HPDE6-E6E7 (cell line): ENCODE measurements around the gene PSORS1C1.
"Not testable (repeated sequence)": the region's sequence is repeated elsewhere in the genome, so short reads cannot be mapped to it uniquely, and the experiment has no call there.

Experiments used
- DNase-seq: peaks from one replicate; pipeline ENCODE4 v3.0.0; 2011; ENCODE audit warnings: missing footprints; ENCODE audit errors: extremely low spot score

PSORS1C1 gene

GRCh38 chr6:31114541-31114878, at the start of gene PSORS1C1:
PSORS1C1 (plus strand) TSS chr6:31114800; CDS start chr6:31129633, 14,833 bp downstream.
- DNase-seq: peak; percentile 94

DNA sequence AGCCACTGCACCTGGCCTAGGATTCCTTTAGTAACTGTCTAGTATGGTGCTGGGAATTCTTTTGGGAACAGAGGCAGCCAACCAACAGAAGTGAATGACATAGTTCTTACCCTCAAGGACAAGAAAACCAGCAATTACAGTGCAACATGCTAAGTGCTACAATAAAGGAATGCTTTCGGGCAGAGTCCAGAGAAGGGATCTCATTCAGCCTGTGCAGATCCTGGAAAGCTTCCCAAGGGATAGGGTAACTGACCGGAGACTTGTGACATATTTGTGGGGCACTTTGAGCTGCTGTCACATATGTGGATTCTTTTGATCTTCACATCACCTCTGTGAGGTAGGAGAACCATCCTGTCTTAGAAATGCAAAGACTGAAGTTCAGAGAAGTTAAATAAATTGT, 49.0 kb upstream of the PSORS1C1 start:
- no peak for DNase-seq

DNA sequence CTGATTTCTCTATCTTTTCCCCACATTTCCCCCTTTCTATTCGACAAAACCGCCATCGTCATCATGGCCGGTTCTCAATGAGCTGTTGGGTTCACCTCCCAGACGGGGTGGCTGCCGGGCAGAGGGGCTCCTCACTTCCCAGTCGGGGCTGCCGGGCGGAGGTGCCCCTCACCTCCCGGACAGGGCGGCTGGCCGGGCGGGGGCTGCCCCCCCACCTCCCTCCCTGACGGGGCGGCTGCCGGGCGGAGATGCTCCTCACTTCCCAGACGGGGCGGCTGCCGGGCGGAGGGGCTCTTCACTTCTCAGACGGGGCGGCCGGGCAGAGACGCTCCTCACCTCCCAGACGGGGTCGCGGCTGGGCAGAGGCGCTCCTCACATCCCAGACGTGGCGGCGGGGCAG, 47.6 kb upstream of the PSORS1C1 start:
- DNase-seq: not testable (repeated sequence)

DNA sequence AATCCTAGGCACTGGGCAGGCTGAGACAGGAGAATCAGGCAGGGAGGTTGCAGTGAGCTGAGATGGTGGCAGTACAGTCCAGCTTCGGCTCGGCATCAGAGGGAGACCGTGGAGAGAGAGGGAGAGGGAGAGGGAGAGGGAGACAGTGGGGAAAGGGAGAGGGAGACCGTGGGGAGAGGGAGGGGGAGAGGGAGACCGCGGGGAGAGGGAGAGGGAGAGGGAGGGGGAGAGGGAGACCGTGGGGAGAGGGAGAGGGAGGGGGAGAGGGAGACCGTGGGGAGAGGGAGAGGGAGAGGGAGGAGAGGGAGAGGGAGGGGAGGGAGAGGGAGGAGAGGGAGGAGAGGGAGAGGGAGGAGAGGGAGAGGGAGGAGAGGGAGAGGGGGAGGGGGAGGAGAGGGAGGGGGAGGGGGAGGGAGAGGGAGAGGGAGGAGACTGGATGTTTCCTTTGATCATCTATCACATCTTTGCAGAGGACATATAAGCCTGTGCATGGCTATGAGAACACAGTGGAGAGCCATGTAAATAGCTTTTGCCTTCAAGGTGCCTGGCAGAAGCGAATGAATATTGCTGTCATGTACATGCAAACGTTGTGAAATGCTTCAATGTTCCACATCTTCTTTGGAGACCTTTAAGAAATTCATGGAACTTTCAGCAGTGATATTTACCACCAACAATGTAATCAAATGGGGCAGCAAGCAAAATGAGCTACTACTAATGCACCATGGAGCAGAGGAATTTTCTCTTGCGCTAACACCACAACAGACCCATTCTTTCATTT, 46.5 kb upstream of the PSORS1C1 start:
- DNase-seq: not testable (repeated sequence)

GRCh38 chr6:31068669-31069340, 45.8 kb upstream of the PSORS1C1 start:
- DNase-seq: peak; percentile 79

- peak; percentile 79 for DNase-seq
Measured at GRCh38 chr6:31070711-31071197, 43.8 kb upstream of the PSORS1C1 start.

DNA sequence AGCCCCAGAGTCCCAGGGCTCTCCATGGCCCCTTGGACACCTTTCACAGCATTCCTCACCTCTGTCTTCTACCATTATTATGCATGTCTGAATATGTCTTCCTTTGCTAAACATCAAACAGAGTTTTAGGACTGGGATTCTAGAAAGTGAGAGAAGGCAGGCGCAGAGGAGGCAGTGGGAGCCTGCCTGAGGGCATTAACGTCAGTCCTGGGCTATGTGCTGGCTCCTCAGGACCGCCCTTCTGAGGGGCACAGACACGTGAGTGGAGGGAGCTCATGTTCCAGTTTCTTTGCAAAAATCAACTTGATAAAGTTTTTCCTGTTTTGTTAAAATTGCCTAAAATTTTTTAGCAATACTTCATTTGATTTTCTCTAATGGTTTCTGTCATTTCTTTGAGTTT, 40.2 kb upstream of the PSORS1C1 start:
- DNase-seq: no peak

DNA sequence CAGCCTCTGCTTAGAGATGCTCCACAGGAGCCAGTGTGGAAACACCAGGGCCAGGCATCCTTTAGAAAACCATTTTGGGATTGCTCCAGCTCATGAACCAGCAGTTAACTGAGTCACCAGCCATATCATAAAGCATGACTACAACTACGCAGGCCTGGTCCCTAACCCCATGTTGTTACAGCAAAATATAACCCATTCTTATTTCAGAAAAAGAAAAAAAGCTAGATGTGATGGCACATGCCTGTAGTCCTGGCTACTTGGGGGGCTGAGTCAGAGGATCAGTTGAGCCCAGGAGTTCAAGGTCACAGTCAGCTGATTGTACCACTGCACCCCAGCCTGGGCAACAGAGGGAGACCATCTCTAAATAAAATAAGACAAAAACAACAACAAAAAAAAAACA, 39.1 kb upstream of the PSORS1C1 start:
- no peak for DNase-seq

GRCh38 chr6:31076611-31077010, 38.0 kb upstream of the PSORS1C1 start:
- no peak for DNase-seq

DNA sequence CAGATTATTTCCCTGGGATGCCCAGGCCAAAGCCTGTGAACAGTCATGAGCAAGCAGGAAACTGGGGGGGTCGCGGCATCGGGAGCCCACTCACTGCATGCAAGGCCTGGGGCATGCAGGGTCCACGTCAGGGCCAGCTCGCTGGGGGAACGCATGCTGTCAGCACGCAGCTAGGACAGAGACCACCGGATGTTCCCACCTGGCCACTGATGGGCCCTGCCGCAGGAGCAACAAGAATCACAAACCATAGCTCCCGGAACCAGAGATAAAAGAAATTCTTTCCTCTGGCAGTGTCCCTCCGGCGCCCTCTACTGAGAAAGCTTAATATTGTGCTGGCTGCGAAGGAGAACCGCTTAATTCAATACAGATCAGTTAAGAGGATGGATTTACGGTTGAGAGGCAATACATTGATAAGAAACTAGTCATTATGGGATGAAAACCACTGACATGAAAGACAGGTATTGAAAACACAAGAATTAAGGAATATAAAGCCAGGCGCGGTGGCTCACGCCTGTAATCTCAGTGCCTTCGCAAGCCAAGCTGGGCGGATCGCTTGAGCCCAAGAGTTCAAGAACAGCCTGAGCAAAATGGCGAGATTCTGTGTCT, 34.8 kb upstream of the PSORS1C1 start:
- DNase-seq: peak; percentile 53

- no peak for DNase-seq
Measured at GRCh38 chr6:31081872-31082271, 32.7 kb upstream of the PSORS1C1 start.

- DNase-seq: no peak
Measured at GRCh38 chr6:31083742-31084354, 30.8 kb upstream of the PSORS1C1 start.

GRCh38 chr6:31086788-31087440, 27.7 kb upstream of the PSORS1C1 start:
- no peak for DNase-seq

DNA sequence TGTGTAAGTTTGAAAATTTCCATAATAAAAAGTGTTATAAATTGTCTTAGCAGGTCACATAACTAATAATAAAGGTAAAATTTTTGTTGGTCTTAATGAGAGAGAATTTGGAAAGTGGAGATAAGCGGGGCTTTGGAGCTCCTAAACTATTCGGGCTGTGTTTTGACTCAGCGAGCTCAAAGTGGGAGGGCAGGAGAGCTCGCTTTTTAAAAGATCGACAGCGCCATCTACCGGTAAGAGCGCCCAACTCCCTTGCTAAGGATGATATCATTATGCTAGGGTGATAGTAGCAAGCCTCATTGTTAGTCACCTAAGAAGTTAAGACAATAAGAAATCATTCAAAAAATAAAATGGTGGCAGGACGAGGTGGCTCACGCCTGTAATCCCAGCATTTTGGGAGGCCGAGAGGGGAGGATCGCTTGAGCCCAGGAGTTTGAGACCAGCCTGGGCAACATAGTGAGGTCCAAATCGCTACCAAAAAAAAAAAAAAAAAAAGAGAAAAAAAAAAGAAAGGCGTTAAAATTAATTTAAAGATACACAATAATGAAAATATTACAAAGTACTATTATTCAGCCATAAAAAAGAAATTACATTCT, 27.0 kb upstream of the PSORS1C1 start:
- peak; percentile 94 for DNase-seq

DNA sequence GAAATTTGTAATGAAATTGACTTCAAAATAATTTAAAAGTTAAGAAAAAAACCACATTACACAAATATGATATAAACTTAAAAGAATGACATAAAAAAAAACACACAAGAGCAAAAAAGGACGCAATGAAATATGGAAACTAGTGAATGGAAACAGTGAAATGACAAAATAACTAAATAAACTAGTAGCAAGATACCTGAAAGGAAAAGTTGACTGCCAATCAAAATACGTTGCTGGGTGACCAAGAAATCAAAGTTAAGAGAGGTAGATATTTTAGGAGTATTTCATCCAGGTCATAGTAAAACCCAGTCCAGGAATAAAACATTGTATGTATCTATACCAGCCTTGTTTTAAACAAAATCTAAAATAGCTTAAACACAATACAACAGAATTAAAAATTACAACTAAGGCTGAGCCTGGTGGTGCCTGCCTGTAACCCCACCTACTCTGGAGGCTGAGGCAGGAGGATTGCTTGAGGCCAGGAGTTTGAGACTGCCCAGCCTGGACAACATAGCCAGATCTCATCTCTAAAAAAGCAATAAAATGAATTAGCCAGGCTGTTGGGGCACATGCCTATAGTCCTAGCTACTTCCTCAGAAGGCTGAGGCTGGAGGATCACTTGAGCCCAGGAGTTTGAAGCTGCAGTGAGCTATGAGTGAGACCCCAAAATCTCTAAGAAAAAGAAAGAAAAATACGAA, 24.2 kb upstream of the PSORS1C1 start:
- no peak for DNase-seq

GRCh38 chr6:31090973-31091364, 23.6 kb upstream of the PSORS1C1 start:
- no peak for DNase-seq

- DNase-seq: no peak
Measured at GRCh38 chr6:31091680-31092079, 22.9 kb upstream of the PSORS1C1 start.

DNA sequence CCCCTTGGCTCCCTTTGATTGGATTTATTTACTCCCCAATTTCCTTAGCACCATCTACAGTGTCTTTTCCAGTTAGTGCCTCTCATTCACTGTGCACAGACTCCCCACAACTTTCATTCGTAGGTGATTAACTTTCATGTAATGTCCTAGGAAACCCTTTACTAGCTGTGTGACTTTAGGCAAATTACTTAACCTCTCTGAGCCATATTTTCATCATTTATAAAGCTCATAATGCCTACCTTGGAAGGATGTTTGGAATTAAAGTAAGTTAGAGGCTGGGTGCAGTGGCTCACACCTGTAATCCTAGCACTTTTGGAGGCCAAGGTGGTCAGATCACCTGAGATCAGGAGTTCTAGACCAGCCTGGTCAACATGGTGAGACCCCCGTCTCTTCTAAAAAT, 22.4 kb upstream of the PSORS1C1 start:
- DNase-seq: no peak

DNA sequence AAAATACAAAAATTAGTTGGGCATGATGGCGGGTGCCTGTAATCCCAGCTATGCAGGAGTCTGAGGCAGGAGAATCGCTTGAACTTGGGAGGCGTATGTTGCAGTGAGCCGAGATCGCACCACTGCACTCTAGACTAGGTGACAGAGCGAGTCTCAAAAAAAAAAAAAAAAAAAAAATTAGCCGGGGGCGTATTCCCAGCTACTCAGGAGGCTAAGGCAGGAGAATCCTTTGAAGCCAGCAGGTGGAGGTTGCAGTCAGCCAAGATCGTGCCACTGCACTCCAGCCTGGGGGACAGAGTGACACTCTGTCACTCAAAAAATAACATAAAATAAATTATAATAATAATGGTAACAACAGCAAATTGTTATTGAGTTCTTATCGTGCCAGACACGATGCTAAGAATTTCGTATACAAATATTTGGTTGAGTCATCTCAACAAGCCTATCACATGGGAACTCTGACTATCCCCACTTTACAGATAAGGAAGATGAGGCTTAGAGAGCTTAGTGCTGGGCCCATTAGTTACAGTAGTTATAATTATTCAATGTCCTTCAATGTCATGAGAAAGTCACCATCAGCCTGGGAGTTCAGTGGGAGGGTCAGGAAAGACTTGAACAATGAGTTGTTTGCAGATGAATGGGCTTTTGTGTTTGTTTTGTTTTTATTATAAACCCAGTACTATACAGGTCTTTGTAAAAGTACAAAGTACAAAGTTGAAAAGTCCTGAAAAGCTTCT, 21.7 kb upstream of the PSORS1C1 start:
- no peak for DNase-seq

- DNase-seq: no peak
Measured at GRCh38 chr6:31094389-31094881, 20.2 kb upstream of the PSORS1C1 start.
